Epidermal melanocyte (primary cell): ENCODE results near the gene AFF4.

Experiments used
- DNase-seq: peaks from one replicate; pipeline ENCODE4 v3.0.0; 2011; ENCODE audit warnings: low spot score; ENCODE audit not compliant: insufficient read length

AFF4 gene

GRCh38 chr5:132827943-132828673, 135.3 kb downstream of the AFF4 start:
- DNase-seq: no peak

- no peak for DNase-seq
These were observed 136.9 kb downstream of the AFF4 start for GRCh38 chr5:132826424-132827082.

- no peak for DNase-seq
These were observed 137.5 kb downstream of the AFF4 start for GRCh38 chr5:132825834-132826391.
